Endothelial cell of umbilical vein (primary cell): ENCODE results near the gene LSM14B. TPM values are rescaled to one million over a fixed set of nuclear protein-coding genes. Genes with fewer than 3 reads are reported as not detected.

ENCODE experiments used
- BruUV-seq: library from RNA; stranded (reverse); fragments of 400-500 nt; replicated peaks from 2 replicates; lab custom pipeline; 2021; lab: Mats Ljungman, UMichigan
- CTCF ChIA-PET: fragments of 300-600, 350-600 bp; sonication (Branson Sonifier 250); formaldehyde crosslinking; loops from one replicate; lab custom pipeline; 2021; ENCODE audit warnings: antibody characterized with exemption, inconsistent platforms; lab: Charles Lee
- POLR2A ChIA-PET: fragments of 300-600, 350-600 bp; sonication (Branson Sonifier 250); formaldehyde crosslinking; loops from one replicate; lab custom pipeline; 2021; ENCODE audit warnings: antibody characterized with exemption, inconsistent platforms; lab: Charles Lee
- DNase-seq: peaks from one replicate; pipeline ENCODE4 v3.0.0-alpha.2; 2011; ENCODE audit warnings: low read depth, low spot score
- FAIRE-seq: peaks from 2 replicates; lab custom pipeline; 2011; peaks lifted over from hg19 to GRCh38; lab: Jason Lieb, UNC
- H2AFZ ChIP-seq: 2 replicates; pipeline ENCODE4 v1.6.0; 2012; ENCODE audit warnings: low read depth, low read length, control low read depth, inconsistent platforms
- H3K27ac ChIP-seq: 2 replicates; pipeline ENCODE4 v1.5.1; 2011; ENCODE audit warnings: low read depth, mild to moderate bottlenecking, control low read depth, low read length, moderate library complexity; ENCODE audit not compliant: insufficient read depth
- H3K27me3 ChIP-seq, 2 experiments: 2 replicates each; pipeline versions ENCODE4 v1.6.0 to v1.6.1; 2011; ENCODE audit warnings: low read length in 2 of 2, mixed read lengths in 1 of 2; ENCODE audit not compliant: control insufficient read depth in 2 of 2, insufficient read depth in 2 of 2
- H3K36me3 ChIP-seq, 2 experiments: 2 replicates in 1 of 2; 3 replicates in 1 of 2; pipeline ENCODE4 v1.5.1; 2011; ENCODE audit warnings: low read length in 2 of 2, mild to moderate bottlenecking in 1 of 2, moderate library complexity in 1 of 2; ENCODE audit not compliant: control insufficient read depth in 2 of 2, insufficient read depth in 2 of 2; ENCODE audit errors: extremely low read depth in 1 of 2
- H3K4me1 ChIP-seq: 3 replicates; pipeline ENCODE4 v1.5.1; 2011; ENCODE audit warnings: mild to moderate bottlenecking, low read length; ENCODE audit not compliant: control insufficient read depth, insufficient read depth; ENCODE audit errors: extremely low read depth
- H3K4me2 ChIP-seq: 2 replicates; pipeline ENCODE4 v1.6.1; 2011; ENCODE audit warnings: low read length, control low read depth, mixed read lengths; ENCODE audit not compliant: insufficient read depth
- H3K4me3 ChIP-seq, 3 experiments: fragments of 200-600 bp in 1 of 3; sonication (generic), shearing (Covaris generic) in 1 of 3; replicated peaks in 1 of 3; 2 replicates each; pipeline ENCODE4 v1.5.1; 2011 to 2016; ENCODE audit warnings: control low read depth in 3 of 3, low read length in 3 of 3, mild to moderate bottlenecking in 2 of 3, inconsistent platforms in 1 of 3, low read depth in 1 of 3, moderate library complexity in 1 of 3; ENCODE audit not compliant: insufficient read depth in 1 of 3
- H3K79me2 ChIP-seq: 2 replicates; pipeline ENCODE4 v1.6.0; 2012; ENCODE audit warnings: low read length, inconsistent platforms; ENCODE audit not compliant: control insufficient read depth, insufficient read depth
- H3K9ac ChIP-seq: replicated peaks from 2 replicates; pipeline ENCODE3; 2011; ENCODE audit warnings: low read length, control low read depth; ENCODE audit not compliant: insufficient read depth; ENCODE audit errors: extremely low read depth
- H3K9me1 ChIP-seq: replicated peaks from 3 replicates; pipeline ENCODE4 v1.6.0; 2011; ENCODE audit warnings: mild to moderate bottlenecking, low read length; ENCODE audit not compliant: control insufficient read depth, insufficient read depth; ENCODE audit errors: extremely low read depth
- H3K9me3 ChIP-seq: replicated peaks from 2 replicates; pipeline ENCODE4 v1.5.1; 2012; ENCODE audit warnings: low read length, inconsistent platforms; ENCODE audit not compliant: control insufficient read depth, insufficient read depth
- H4K20me1 ChIP-seq: replicated peaks from 2 replicates; pipeline ENCODE3; 2011; ENCODE audit warnings: mild to moderate bottlenecking, low read length; ENCODE audit not compliant: control insufficient read depth, insufficient read depth; ENCODE audit errors: extremely low read depth
- CTCF ChIP-seq, 2 donors: IDR thresholded peaks; 1 replicate in 1 of 2; 2 replicates in 1 of 2; pipeline ENCODE4 v1.5.1; 2011; ENCODE audit warnings: low read length in 2 of 2, mild to moderate bottlenecking in 2 of 2, moderate library complexity in 2 of 2, control low read depth in 1 of 2, inconsistent platforms in 1 of 2, low read depth in 1 of 2; ENCODE audit not compliant: insufficient read depth in 1 of 2; ENCODE audit errors: extremely low read depth in 1 of 2
- EZH2 ChIP-seq: IDR thresholded peaks from 2 replicates; pipeline ENCODE4 v1.6.1; 2012; ENCODE audit warnings: borderline replicate concordance, low read depth, mild to moderate bottlenecking, moderate library complexity, low read length, inconsistent platforms; ENCODE audit not compliant: severe bottlenecking
- FOS ChIP-seq: IDR thresholded peaks from 2 replicates; pipeline ENCODE4 v1.6.1; 2011; ENCODE audit warnings: mild to moderate bottlenecking, low read length, moderate library complexity, borderline replicate concordance; ENCODE audit not compliant: insufficient read depth
- GATA2 ChIP-seq: IDR thresholded peaks from 2 replicates; pipeline ENCODE4 v1.7.0; 2011; ENCODE audit warnings: low read depth, mild to moderate bottlenecking, moderate library complexity, mixed read lengths, low read length; ENCODE audit not compliant: insufficient read length, insufficient read depth
- MAX ChIP-seq: IDR thresholded peaks from 2 replicates; pipeline ENCODE4 v1.6.1; 2011; ENCODE audit not compliant: insufficient read depth, insufficient read length
- MYC ChIP-seq: IDR thresholded peaks from one replicate; pipeline ENCODE4 v1.6.1; 2011; ENCODE audit warnings: mild to moderate bottlenecking, low read depth, low read length
- POLR2A ChIP-seq: IDR thresholded peaks from 2 replicates; pipeline ENCODE4 v1.6.1; 2012; ENCODE audit warnings: low read depth, mild to moderate bottlenecking, control low read depth, low read length
- dilution Hi-C: fragments of 300-500 bp; cut with MboI; formaldehyde crosslinking; loops from one replicate; pipeline ENCODE4 v1.15.0; 2019; ENCODE audit warnings: low sequenced_read_pairs; ENCODE audit not compliant: extremely low pct_ligation_motif_present
- intact Hi-C: fragments of 100-400 bp; cut with micrococcal nuclease; formaldehyde crosslinking; loops from one replicate; pipeline ENCODE4 v1.10.0; 2022
- polyA plus RNA-seq, 4 experiments: library from polyadenylated mRNA; depleted of rRNA in 3 of 4; stranded (reverse) in 3 of 4; unstranded in 1 of 4; fragments of >200 nt; gene quantifications; 2 replicates each; pipeline versions ENCODE4 v1.2.1 to v1.2.3, GENCODE V29; 2011 to 2012; ENCODE audit warnings: missing spikeins in 1 of 4
- total RNA-seq: library from RNA; stranded (reverse); gene quantifications from 2 replicates; pipeline ENCODE4 v1.2.3, GENCODE V29; 2021

LSM14B gene
- total and polyA plus RNA-seq, 2 donors (not counting 3 experiments of a cell fraction or from before 2014, with no cell fraction given), result 32.5 to 34.0 TPM

- no TSS peak for BruUV-seq
- Histone ChIP-seq H3K9me1 (no peaks in the 10 kb centered on the region), H4K20me1 (no peaks in the 10 kb centered on the region), H3K9me3 (no peaks in the 10 kb centered on the region), H3K79me2 (no peaks in the 10 kb centered on the region), H3K36me3 (peaks cover 2 to 30% of the 10 kb centered on the region in 2 experiments), H3K27me3 (no peaks in the 10 kb centered on the region), H3K4me3 (no peak overlapping the region), H3K4me2 (no peak overlapping the region), H3K27ac (no peak overlapping the region), H3K9ac (no peak overlapping the region), H3K4me1 (no peaks in the 10 kb centered on the region), H2AFZ (no peak overlapping the region)
- intact Hi-C loops (no loop called here), dilution Hi-C loops (no loop called here)
- DNase-seq, result no peak
- ChIA-PET CTCF (no interaction called here), POLR2A (no interaction called here)
- TF ChIP-seq EZH2 (no peak), MYC (no peak), POLR2A (no peak), GATA2 (no peak), CTCF (IDR thresholded peaks at IDR 0.05; ENCODE audit: extremely low read depth in 1 of 2, insufficient read depth in 1 of 2, low read depth in 1 of 2, low read length in 2 of 2) (no peak), FOS (no peak), MAX (no peak)
- FAIRE-seq, result no peak
Observed at GRCh38 chr20:62168890-62169435, 46.7 kb downstream of the LSM14B start.
